COLO668 (cell line): Measurements from ENCODE around the gene CRYM.
"Not testable (repeated sequence)": the region's sequence is repeated elsewhere in the genome, so short reads cannot be mapped to it uniquely, and the experiment has no call there.

Source experiments
- DNase-seq: peaks from one replicate; lab custom pipeline; 2025; ENCODE audit not compliant: unreplicated experiment; lab: John Stamatoyannopoulos, UW

Gene CRYM

GRCh38 chr16:21277927-21278706, at the start of gene CRYM:
TSS of gene CRYM (minus strand) at chr16:21278290. CDS start at chr16:21278251, 39 bp downstream.
- peak; percentile 88 for DNase-seq

DNA sequence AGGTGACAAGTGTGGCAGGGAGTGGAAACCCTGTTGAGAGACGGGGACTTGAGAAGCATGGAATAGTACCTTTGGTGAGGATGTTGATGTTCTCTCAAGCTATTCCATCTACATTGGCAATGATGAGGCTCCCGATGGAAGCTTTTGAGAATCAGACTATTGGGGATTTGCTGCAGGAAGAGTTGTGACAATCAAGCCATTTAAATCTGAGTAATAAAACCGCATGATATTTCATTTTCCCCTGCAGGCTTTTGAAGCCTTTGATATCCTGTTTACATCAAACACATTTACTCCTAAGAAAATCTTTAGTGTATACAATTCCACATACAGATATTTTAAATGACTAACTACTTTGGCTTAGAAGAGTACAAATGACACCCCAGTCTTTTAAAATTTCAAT, 49.0 kb upstream of the CRYM start:
- no peak for DNase-seq

DNA sequence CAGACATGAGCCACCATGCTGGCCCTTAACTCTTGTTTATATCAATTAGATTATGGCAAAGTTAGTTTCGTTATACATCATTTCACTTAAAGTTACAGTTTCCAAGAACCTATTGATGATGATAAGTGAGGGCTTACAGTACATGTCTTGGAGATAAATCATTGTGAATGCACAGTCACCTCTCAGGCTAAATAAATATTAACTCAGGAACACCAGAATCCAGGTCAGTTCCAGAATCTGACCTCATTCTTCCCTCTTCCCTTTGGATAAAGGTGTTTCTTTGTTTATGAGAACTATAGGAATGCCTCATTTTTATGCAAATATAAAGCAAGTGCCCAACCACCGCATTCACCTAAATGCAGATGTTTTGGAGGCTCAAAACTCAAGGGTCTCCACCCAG, 48.4 kb upstream of the CRYM start:
- DNase-seq = no peak

- DNase-seq = no peak
Measured at GRCh38 chr16:21324267-21324666, 46.2 kb upstream of the CRYM start.

- not testable (repeated sequence) for DNase-seq
Measured at GRCh38 chr16:21322251-21322650, 44.2 kb upstream of the CRYM start.

- no peak for DNase-seq
Measured at GRCh38 chr16:21321736-21322135, 43.6 kb upstream of the CRYM start.

DNA sequence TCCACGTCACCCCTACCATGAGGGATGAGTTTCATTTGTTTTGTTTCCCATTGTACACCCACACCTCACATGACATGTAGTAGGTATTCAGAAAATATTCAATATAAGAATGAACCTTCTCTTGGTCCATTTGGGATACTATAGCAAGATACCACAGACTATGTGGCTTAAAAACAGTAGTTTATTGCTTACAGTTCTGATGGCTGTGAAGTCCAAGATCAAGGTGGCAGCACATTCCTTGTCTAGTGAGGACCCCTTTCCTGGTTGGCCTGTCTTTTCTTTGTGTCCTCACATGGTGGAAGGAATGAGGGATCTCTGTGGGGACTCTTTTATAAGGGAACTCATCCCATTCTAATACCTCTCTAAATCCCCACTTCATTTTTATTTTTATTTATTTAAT, 36.2 kb upstream of the CRYM start:
- DNase-seq = no peak

DNA sequence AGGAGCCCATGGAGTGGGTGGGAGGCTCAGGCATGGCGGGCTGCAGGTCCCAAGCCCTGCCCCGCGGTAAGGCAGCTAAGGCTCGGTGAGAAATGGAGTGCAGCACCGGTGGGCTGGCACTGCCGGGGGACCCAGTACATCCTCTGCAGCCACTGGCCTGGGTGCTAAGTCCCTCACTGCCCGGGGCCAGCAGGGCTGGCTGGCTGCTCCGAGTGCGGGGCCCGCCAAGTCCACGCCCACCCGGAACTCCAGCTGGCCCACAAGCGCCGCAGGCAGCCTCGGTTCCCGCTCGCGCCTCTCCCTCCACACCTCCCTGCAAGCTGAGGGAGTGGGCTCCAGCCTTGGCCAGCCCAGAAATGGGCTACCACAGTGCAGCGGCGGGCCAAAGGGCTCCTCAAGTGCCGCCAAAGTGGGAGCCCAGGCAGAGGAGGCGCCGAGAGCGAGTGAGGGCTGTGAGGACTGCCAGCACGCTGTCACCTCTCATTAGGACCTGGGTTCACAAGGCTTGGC, 34.8 kb upstream of the CRYM start:
- DNase-seq = not testable (repeated sequence)

- DNase-seq = not testable (repeated sequence)
Measured at GRCh38 chr16:21312046-21312445, 34.0 kb upstream of the CRYM start.

- not testable (repeated sequence) for DNase-seq
Measured at GRCh38 chr16:21306712-21307111, 28.6 kb upstream of the CRYM start.

DNA sequence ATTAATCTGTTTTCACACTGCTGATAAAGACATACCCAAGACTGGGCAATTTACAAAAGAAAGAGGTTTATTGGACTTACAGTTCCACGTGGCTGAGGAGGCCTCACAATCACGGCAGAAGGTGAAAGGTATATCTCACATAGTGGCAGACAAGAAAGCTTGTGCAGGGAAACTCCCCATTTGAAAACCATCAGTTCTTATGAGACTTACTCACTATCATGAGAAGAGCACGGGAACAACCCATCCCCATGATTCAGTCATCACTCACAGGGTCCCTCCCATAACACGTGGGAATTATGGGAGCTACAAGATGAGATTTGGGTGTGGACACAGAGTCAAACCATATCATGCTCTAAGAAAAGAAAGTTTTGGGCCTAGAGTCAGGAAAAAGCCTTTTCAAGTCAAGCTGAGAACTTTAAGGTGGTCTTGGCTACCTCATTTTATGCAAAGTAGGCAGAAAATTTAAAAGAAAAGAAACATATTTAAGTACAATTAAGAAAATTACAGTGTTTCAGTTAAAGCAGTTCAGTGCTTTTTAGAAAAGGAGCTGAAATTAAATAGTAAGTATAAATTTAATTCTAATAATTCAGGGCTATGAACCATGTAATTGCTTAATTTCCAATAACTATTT, 24.9 kb upstream of the CRYM start:
- no peak for DNase-seq

DNA sequence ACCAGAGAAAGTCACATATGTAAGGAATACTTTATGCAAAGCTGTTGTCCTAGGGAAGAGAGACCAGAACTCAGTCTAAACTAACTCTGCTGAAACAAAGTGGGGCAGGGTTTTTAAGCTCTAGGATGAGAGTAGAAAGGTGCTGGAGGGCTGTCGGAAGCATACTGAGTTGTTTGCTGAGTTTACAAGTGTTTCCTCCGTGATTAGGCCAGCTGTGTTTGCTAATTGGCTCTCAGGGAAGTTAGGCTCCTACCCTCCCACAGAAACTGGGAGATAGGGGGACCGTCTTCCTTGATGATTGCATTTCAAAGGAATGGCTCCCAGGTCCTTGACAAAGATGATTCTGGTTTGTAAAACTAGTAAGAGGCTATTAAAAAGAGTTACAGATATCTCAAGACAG, 24.4 kb upstream of the CRYM start:
- peak; percentile 17 for DNase-seq

DNA sequence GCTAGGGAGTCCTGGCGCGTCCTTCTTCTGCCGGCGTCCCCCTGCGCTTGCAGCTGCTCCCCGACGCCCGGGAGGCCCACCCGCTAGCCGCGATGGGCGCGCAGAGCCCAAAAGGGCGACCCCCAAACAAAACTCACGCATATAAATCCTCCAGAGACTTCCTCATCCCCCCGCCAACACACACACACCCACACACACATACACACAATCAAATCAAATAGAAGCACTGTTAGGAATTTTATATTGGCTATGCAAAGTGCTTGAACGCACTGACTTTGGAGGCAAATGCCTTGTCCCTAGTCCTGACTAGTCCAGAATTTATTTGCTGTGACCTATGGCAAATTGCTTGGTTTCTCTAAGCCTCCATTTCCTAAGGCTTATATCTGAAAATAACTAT, 23.8 kb upstream of the CRYM start:
- DNase-seq = no peak

GRCh38 chr16:21301168-21301894, 23.2 kb upstream of the CRYM start:
- DNase-seq = peak; percentile 88

DNA sequence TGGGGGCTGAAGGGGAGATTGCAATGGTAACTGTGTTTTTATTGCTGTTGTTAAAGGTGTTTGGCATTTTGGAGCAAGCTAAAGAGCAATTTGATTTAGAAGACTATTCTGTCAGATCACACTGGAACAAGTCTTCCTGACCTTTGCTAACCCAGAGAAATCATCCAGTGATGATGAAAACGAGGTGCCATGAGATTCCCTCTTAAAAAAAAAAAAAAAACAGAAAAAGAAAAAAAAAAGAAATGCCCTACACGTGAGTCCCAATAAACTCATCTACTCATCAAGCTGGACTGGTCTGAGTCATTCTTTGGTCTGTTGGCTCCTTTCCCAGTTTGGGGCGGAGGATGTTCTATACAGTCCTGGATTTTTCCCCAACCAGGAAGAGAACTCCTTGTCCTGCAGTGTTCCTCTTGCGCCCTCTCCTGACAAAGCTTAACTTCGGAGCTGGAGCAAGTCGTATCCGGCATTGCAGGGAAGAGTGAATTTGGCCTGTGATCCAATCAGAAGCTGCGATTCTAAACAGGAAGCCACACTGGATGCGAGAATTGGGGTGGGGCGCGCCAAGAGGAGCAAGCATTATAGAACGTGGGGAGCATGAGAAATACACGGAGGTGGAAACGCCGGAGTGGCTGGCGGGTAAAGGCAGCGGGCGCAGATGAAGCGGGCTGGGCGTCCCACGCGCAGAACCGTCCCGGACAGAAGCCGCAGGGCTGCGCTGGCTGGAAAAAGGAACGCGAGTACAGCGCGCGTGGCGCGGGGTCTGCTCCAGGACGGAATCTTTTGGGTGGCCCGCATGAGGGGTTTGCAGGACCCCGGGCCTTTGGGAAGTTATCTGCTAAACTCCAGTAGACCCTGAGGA, 22.4 kb upstream of the CRYM start:
- DNase-seq = peak; percentile 94

DNA sequence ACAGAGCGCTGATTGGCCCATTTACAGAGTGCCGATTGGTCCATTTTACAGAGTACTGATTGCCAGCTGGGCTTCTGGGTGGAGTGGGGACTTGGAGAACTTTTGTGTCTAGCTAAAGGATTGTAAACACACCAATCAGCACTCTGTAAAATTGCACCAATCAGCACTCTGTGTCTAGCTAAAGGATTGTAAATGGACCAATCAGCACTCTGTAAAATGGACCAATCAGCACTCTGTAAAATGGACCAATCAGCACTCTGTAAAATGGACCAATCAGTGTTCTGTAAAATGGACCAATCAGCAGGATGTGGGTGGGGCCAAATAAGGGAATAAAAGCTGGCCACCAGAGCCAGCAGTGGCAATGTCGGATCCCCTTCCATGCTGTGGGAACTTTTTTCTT, 11.7 kb upstream of the CRYM start:
- DNase-seq = not testable (repeated sequence)

DNA sequence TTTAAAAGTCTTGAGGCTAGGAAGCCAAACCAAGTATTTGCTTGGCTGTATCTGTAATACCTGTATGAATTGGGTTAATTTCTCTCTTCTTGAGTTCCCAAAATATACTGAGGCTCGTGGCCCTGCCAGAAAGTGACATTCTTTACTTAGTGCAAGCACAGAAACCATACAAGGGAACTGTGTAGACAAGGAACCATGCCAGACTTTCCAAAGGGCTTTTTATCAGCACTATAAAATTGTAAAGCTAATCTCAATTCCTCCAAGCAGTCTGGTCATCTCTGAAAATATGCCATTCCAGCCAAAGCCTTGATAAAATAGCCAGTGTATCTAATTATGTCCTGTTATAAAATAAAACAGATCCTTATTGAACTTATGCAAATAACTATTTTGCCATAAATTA, 7.2 kb upstream of the CRYM start:
- no peak for DNase-seq

- no peak for DNase-seq
Measured at GRCh38 chr16:21284414-21284813, 6.3 kb upstream of the CRYM start.

DNA sequence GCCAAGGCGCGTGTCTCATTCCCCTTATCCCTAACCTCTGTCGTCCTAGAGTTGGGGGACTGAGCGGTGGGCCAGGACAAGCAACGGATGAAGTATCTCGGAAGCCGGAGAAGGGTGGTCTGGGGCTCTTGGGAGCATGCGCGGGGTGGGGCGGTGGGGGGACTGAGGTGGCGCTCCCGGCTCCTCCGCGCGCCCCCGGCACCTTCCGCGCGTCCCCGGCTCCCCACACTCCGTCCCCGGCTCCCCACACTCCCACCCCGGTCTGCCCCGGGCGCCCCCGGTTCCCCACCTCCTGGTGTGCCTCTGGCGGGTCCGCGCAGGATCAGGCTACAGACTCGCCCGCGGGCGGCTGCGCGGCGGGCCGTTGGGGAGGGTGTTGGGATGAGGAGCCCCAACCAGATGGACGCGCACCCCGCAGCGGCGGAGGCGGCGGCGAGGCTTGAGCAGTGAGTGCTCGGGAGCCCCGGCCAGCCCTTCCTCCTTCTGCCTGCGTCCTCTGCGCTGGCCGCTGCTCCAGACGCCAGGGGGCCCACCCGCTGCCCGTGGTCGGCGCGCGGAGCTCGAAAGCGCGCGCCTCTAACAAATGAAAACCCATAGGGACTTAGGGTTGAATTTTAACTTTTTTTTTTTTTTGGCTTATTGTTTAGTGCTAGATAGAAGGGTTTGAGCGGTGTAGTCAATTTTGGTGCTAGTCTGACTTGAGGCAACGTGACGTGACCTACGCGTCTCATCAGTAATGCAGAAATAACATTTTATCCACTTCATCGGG, 5.6 kb upstream of the CRYM start:
- DNase-seq = peak; percentile 67
